NCI-H2196 treated with DMSO at 0.1 percent for 48 hours (cell line): ENCODE data around the gene HIPK1.
"Not testable (repeated sequence)": the region's sequence is repeated elsewhere in the genome, so short reads cannot be mapped to it uniquely, and the experiment has no call there.

Experiments used
- DNase-seq: peaks from one replicate; lab custom pipeline; 2025; ENCODE audit not compliant: unreplicated experiment; lab: John Stamatoyannopoulos, UW

HIPK1 gene

DNA sequence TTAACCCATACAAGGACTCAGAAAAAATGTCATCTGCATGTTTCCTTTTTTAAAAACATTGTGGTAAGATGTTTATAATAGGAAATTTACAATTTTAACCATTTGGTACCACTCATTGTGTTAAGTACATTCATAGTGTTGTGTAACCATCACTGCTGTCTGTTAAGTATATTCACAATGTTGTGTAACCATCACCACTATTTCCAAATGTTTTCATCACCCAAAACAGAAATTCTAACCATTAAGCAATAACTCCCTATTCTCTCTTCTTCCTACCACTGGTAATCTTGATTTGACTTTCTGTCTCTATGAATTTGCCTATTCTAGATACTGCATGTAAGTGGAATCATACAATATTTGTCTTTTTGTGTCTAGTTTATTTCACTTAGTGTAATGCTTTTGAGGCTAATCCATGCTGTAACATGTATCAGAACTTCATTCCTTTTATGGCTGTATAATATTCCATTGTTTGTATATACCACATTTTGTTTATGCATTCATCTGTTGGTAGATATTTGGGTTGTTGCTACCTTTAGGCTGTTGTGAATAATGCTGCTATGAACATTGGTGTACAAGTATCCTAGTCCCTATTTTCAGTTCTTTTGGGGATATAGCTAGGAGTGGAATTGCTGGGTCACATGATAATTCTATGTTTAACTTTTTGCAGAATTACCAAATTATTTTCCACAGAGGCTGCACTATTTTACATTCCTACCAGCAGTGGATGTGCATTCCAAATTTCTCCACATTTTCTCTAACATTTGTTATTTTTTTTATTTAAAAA lies 14.1 kb downstream of the HIPK1 start:
- DNase-seq, result no peak

DNA sequence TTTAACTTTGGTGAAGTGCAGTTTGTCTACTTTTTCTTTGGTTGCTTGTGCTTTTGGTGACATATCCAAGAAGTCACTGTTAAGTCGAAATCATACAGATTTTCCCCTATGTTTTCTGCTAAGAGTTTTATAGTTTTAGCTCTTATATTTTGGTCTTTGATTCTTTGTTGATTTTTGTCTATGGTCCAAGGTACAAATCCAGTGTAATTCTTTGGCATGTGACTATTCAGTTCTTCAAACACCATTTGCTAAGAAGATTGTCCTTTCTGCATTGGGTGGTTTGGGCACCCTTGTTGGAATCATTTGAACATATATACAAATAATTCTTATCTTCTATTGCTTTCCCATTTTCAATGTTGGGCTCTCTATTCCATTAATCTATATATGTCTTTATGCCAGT lies 16.2 kb downstream of the HIPK1 start:
- DNase-seq, result no peak

- no peak for DNase-seq
Observed at GRCh38 chr1:113946112-113946511, 17.0 kb downstream of the HIPK1 start.

DNA sequence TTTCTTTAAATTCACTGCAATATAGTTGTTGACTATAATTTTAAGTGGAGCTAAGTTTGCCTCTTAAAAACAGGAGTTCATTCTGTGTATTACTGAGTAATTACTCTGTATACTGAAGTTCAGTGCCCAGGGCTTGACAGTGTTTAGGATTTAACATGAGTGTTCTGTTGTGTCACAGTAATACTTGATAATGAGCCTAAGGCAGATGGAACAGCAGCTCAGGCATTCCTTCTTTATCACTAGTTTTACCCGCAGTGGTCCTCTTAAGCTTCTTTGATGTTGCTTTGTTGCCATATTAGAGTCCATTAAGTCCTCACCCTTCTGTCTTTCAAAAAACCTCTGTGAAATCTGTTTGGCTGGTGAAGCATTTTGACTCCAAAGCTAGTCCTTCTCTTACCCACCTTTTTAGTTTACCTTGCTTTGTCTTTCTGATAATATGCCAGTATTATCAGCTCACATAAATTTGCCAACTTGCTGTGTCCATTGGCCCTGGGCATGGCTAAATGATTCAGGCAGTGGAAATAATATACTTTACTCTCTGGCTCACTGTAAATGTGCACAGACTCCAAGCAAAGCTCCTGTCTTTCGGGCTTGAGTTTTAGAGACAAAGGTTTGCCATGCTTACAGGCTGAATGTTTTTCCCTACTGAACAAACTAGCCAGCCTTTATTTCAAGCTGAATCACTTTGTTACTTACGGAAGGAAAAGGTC lies 17.7 kb downstream of the HIPK1 start:
- no peak for DNase-seq

- no peak for DNase-seq
Observed at GRCh38 chr1:113947388-113948107, 18.4 kb downstream of the HIPK1 start.

- not testable (repeated sequence) for DNase-seq
Observed at GRCh38 chr1:113948151-113948550, 19.0 kb downstream of the HIPK1 start.

DNA sequence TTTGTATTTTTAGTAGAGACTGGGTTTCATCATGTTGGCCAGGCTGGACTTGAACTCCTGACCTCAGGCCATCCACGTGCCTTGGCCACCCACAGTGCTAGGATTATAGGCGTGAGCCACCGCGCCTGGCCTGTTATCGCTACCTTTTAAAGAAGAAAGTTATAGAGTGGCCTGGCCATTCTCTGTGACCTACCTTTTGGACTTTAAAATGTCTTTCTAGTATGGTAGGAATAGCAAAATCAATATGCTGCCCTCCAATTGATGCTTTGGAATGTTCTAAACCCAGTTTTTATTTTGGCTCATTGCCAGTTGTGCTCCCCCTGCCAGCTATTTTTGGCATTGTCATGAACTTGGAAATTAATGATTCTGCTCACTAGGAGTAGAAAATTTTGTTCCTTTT lies 19.9 kb downstream of the HIPK1 start:
- DNase-seq, result no peak

GRCh38 chr1:113950908-113951307 lies 21.8 kb downstream of the HIPK1 start:
- DNase-seq, result no peak

- DNase-seq, result no peak
Observed at GRCh38 chr1:113951719-113952118, 22.6 kb downstream of the HIPK1 start.

DNA sequence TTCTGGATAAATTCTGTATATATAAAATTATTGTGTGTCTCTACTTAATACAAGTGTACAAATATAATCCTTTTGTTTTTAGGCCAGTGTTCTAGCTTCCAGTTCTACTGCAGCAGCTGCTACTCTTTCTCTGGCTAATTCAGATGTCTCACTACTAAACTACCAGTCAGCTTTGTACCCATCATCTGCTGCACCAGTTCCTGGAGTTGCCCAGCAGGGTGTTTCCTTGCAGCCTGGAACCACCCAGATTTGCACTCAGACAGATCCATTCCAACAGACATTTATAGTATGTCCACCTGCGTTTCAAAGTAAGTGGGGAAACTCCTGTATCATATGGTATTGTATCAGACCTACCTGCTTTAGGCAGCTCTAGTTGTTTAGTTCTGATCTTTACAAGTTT lies 28.9 kb downstream of the HIPK1 start:
- DNase-seq, result no peak

- DNase-seq, result no peak
Observed at GRCh38 chr1:113958691-113959090, 29.6 kb downstream of the HIPK1 start.

GRCh38 chr1:113963281-113963906 lies 34.3 kb downstream of the HIPK1 start:
- DNase-seq, result no peak

DNA sequence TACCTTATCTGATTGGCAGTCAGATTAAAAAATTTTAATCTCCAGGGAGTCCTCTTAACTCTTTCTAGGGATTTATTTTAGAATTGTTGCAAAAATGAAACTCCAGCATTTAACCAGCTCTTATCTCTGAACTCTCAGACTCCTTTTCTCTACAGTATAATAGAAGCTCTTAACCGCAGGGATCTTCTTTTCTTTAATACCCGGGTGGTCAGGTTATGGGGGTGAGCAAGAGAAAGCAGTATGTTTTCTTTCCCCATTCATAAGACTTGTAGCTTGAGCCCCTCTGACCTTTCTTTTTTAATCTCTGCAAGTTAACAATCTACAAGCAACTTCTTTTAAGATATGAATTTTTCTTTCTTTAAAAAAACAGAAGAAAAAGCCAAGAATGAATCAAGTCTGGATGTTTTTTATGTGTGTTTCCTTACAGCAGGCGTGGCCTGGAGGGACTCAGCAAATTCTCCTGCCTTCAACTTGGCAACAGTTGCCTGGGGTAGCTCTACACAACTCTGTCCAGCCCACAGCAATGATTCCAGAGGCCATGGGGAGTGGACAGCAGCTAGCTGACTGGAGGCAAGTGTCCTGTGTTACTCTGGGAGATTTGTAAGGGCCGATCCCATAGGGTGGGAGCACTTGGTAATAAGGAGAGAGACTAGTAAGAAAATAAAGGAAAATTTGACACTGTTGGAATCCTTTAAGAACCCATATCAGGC lies 36.7 kb downstream of the HIPK1 start:
- no peak for DNase-seq

DNA sequence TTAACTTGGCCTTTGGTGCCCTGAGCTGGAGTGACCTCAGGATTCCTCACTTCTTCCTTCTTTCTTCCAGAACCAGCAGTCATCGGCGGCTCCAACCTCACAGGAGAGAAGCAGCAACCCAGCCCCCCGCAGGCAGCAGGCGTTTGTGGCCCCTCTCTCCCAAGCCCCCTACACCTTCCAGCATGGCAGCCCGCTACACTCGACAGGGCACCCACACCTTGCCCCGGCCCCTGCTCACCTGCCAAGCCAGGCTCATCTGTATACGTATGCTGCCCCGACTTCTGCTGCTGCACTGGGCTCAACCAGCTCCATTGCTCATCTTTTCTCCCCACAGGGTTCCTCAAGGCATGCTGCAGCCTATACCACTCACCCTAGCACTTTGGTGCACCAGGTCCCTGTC lies 43.8 kb downstream of the HIPK1 start:
- DNase-seq, result no peak

GRCh38 chr1:113975211-113975895 lies 46.2 kb downstream of the HIPK1 start:
- DNase-seq, result no peak

DNA sequence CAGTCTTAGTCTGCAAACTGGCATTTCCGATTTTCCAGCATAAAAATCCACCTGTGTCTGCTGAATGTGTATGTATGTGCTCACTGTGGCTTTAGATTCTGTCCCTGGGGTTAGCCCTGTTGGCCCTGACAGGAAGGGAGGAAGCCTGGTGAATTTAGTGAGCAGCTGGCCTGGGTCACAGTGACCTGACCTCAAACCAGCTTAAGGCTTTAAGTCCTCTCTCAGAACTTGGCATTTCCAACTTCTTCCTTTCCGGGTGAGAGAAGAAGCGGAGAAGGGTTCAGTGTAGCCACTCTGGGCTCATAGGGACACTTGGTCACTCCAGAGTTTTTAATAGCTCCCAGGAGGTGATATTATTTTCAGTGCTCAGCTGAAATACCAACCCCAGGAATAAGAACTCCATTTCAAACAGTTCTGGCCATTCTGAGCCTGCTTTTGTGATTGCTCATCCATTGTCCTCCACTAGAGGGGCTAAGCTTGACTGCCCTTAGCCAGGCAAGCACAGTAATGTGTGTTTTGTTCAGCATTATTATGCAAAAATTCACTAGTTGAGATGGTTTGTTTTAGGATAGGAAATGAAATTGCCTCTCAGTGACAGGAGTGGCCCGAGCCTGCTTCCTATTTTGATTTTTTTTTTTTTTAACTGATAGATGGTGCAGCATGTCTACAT lies 47.6 kb downstream of the HIPK1 start:
- DNase-seq, result no peak

GRCh38 chr1:113977906-113978305 lies 48.8 kb downstream of the HIPK1 start:
- no peak for DNase-seq

DNA sequence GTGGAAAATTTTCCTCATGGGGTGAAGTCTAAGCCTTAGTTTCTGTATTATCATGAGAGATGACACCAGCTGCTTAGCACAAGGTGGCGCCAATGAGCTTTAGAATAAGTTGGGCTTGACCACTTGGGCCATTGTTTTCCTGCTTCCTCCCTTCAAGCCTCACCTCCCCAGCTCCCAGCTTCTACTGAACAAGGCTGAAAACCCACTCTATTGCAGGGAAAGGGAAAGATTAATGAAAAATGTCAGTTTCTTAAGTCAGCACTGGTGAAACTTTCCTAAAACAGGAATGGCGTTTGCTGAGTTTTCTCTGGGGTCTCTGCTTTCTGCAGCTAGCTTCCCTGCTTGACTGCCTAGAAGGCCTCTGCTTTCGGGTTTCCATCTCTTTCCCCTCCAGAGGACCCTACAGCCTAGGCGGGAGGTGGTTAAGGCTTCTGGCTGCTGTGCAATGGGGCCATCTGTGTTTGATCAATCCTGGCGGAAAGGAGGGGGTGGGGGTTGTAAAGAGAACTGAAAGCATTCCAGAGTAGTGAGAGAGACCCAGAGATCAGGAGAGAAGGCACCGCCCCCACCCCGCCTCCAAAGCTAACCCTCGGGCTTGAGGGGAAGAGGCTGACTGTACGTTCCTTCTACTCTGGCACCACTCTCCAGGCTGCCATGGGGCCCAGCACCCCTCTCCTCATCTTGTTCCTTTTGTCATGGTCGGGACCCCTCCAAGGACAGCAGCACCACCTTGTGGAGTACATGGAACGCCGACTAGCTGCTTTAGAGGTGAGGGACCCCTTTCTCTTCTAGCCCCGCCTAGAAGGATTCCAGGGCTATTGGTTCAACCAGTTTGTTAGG lies 50.0 kb downstream of the HIPK1 start, which contains the start of gene OLFML3:
OLFML3 (plus strand) TSS at position 612 of the 840 bp plus-strand sequence; CDS start at position 655, 43 bp downstream.
- peak; percentile 68 for DNase-seq

GRCh38 chr1:113980110-113980509 lies 51.0 kb downstream of the HIPK1 start:
- no peak for DNase-seq
